T-helper 1 cell treated with Interleukin-12 subunit alpha and Interleukin-12 subunit beta and Interleukin-4 antibody, amounts not matched to agents 30 μg/mL and 1 μg/mL, for 36 hours (primary cell): ENCODE results near the gene AGBL2.
"Not testable (repeated sequence)": the region's sequence is repeated elsewhere in the genome, so short reads cannot be mapped to it uniquely, and the experiment has no call there.

Experiments
- H3K27ac Mint-ChIP-seq: one replicate; pipeline ENCODE4 v1.8.0; 2021; ENCODE audit warnings: mild to moderate bottlenecking, mixed read lengths
- H3K27me3 Mint-ChIP-seq: one replicate; pipeline ENCODE4 v1.8.0; 2021; ENCODE audit warnings: low read depth, mixed read lengths
- H3K36me3 Mint-ChIP-seq: one replicate; pipeline ENCODE4 v1.8.0; 2021; ENCODE audit warnings: low read depth, mixed read lengths
- H3K4me1 Mint-ChIP-seq: one replicate; pipeline ENCODE4 v1.8.0; 2021; ENCODE audit warnings: low read depth, mixed read lengths
- H3K4me3 Mint-ChIP-seq: one replicate; pipeline ENCODE4 v1.8.0; 2021; ENCODE audit warnings: mild to moderate bottlenecking, moderate library complexity, mixed read lengths
- H3K9me3 Mint-ChIP-seq: one replicate; pipeline ENCODE4 v1.8.0; 2021; ENCODE audit warnings: mixed read lengths

Gene AGBL2

GRCh38 chr11:47667135-47667534, 48.0 kb downstream of the AGBL2 start:
- H3K27me3 Mint-ChIP-seq, result no peaks in the 10 kb centered on the region
- no peaks in the 10 kb centered on the region for H3K36me3 Mint-ChIP-seq
- H3K9me3 Mint-ChIP-seq, result no peaks in the 10 kb centered on the region
- no peak overlapping the region for H3K27ac Mint-ChIP-seq
- peaks cover 7% of the 10 kb centered on the region for H3K4me1 Mint-ChIP-seq
- no peak overlapping the region for H3K4me3 Mint-ChIP-seq

GRCh38 chr11:47664936-47665335, 50.2 kb downstream of the AGBL2 start:
- not testable (repeated sequence) for H3K9me3 Mint-ChIP-seq, H3K27ac Mint-ChIP-seq, H3K4me1 Mint-ChIP-seq, H3K27me3 Mint-ChIP-seq, H3K36me3 Mint-ChIP-seq, H3K4me3 Mint-ChIP-seq

- no peaks in the 10 kb centered on the region for H3K36me3 Mint-ChIP-seq
- no peaks in the 10 kb centered on the region for H3K9me3 Mint-ChIP-seq
- no peak overlapping the region for H3K4me3 Mint-ChIP-seq
- H3K27me3 Mint-ChIP-seq, result no peaks in the 10 kb centered on the region
- H3K4me1 Mint-ChIP-seq, result peaks cover 4% of the 10 kb centered on the region
- no peak overlapping the region for H3K27ac Mint-ChIP-seq
Measured at GRCh38 chr11:47661245-47661644, 53.9 kb downstream of the AGBL2 start.

GRCh38 chr11:47659276-47659675, 55.9 kb downstream of the AGBL2 start:
- Mint-ChIP-seq H3K4me3 (no peak overlapping the region), H3K36me3 (no peaks in the 10 kb centered on the region), H3K27me3 (peaks cover under 1% of the 10 kb centered on the region), H3K4me1 (peaks cover 4% of the 10 kb centered on the region), H3K27ac (no peak overlapping the region), H3K9me3 (no peaks in the 10 kb centered on the region)

- H3K4me1 Mint-ChIP-seq, result no peaks in the 10 kb centered on the region
- H3K27me3 Mint-ChIP-seq, result peaks cover 3% of the 10 kb centered on the region
- peaks cover 18% of the 10 kb centered on the region for H3K9me3 Mint-ChIP-seq
- no peaks in the 10 kb centered on the region for H3K36me3 Mint-ChIP-seq
- H3K4me3 Mint-ChIP-seq, result no peak overlapping the region
- no peak overlapping the region for H3K27ac Mint-ChIP-seq
Measured at GRCh38 chr11:47656260-47656885, 58.8 kb downstream of the AGBL2 start.

- Mint-ChIP-seq H3K36me3 (no peaks in the 10 kb centered on the region), H3K9me3 (peaks cover 19% of the 10 kb centered on the region), H3K4me1 (no peaks in the 10 kb centered on the region), H3K4me3 (no peak overlapping the region), H3K27ac (no peak overlapping the region), H3K27me3 (peaks cover 3% of the 10 kb centered on the region)
Measured at GRCh38 chr11:47651818-47652469, 63.2 kb downstream of the AGBL2 start.

- peaks cover 3% of the 10 kb centered on the region for H3K27me3 Mint-ChIP-seq
- H3K4me1 Mint-ChIP-seq, result no peaks in the 10 kb centered on the region
- H3K36me3 Mint-ChIP-seq, result no peaks in the 10 kb centered on the region
- peaks cover 19% of the 10 kb centered on the region for H3K9me3 Mint-ChIP-seq
- no peak overlapping the region for H3K4me3 Mint-ChIP-seq
- H3K27ac Mint-ChIP-seq, result no peak overlapping the region
Measured at GRCh38 chr11:47649276-47649675, 65.9 kb downstream of the AGBL2 start.

- H3K4me3 Mint-ChIP-seq, result no peak overlapping the region
- no peaks in the 10 kb centered on the region for H3K27me3 Mint-ChIP-seq
- H3K36me3 Mint-ChIP-seq, result peaks cover 4% of the 10 kb centered on the region
- H3K27ac Mint-ChIP-seq, result no peak overlapping the region
- H3K9me3 Mint-ChIP-seq, result no peaks in the 10 kb centered on the region
- H3K4me1 Mint-ChIP-seq, result peaks cover 12% of the 10 kb centered on the region
Measured at GRCh38 chr11:47646019-47646418, 69.2 kb downstream of the AGBL2 start.

GRCh38 chr11:47645500-47645899, 69.7 kb downstream of the AGBL2 start:
- Mint-ChIP-seq H3K36me3 (peaks cover 4% of the 10 kb centered on the region), H3K27ac (no peak overlapping the region), H3K9me3 (no peaks in the 10 kb centered on the region), H3K4me3 (no peak overlapping the region), H3K4me1 (peaks cover 14% of the 10 kb centered on the region), H3K27me3 (no peaks in the 10 kb centered on the region)

- Mint-ChIP-seq H3K27me3 (no peaks in the 10 kb centered on the region), H3K4me3 (peak within 1 kb of the TSS; percentile 94), H3K27ac (peak within 1 kb of the TSS; percentile 92), H3K36me3 (peaks cover 17% of the 10 kb centered on the region), H3K4me1 (peaks cover 16% of the 10 kb centered on the region), H3K9me3 (no peaks in the 10 kb centered on the region)
Measured at GRCh38 chr11:47642099-47642855, 72.9 kb downstream of the AGBL2 start, which contains the start of gene MTCH2. Gene MTCH2, minus strand, starts transcription at chr11:47642559. Its CDS starts 94 bp downstream, at chr11:47642465.

- H3K9me3 Mint-ChIP-seq, result no peaks in the 10 kb centered on the region
- peak overlapping the region; percentile 94 for H3K4me3 Mint-ChIP-seq
- peaks cover 18% of the 10 kb centered on the region for H3K36me3 Mint-ChIP-seq
- H3K4me1 Mint-ChIP-seq, result peaks cover 16% of the 10 kb centered on the region
- H3K27me3 Mint-ChIP-seq, result no peaks in the 10 kb centered on the region
- H3K27ac Mint-ChIP-seq, result peak overlapping the region; percentile 92
Measured at GRCh38 chr11:47641600-47642098, 73.5 kb downstream of the AGBL2 start.

- not testable (repeated sequence) for H3K27me3 Mint-ChIP-seq, H3K27ac Mint-ChIP-seq, H3K9me3 Mint-ChIP-seq
- Mint-ChIP-seq H3K36me3 (peaks cover 19% of the 10 kb centered on the region), H3K4me3 (peak overlapping the region; percentile 94), H3K4me1 (peaks cover 16% of the 10 kb centered on the region)
Measured at GRCh38 chr11:47640506-47640905, 74.7 kb downstream of the AGBL2 start.

GRCh38 chr11:47636331-47636730, 78.8 kb downstream of the AGBL2 start:
- H3K27ac Mint-ChIP-seq, H3K27me3 Mint-ChIP-seq, H3K4me3 Mint-ChIP-seq, H3K9me3 Mint-ChIP-seq, H3K4me1 Mint-ChIP-seq: not testable (repeated sequence)
- H3K36me3 Mint-ChIP-seq, result peaks cover 37% of the 10 kb centered on the region

GRCh38 chr11:47631473-47631872, 83.7 kb downstream of the AGBL2 start:
- H3K9me3 Mint-ChIP-seq, result no peaks in the 10 kb centered on the region
- no peak overlapping the region for H3K4me3 Mint-ChIP-seq
- peaks cover 42% of the 10 kb centered on the region for H3K36me3 Mint-ChIP-seq
- H3K4me1 Mint-ChIP-seq, result peaks cover 1% of the 10 kb centered on the region
- H3K27ac Mint-ChIP-seq, result no peak overlapping the region
- no peaks in the 10 kb centered on the region for H3K27me3 Mint-ChIP-seq

- Mint-ChIP-seq H3K27ac (no peak overlapping the region), H3K36me3 (peaks cover 34% of the 10 kb centered on the region), H3K27me3 (no peaks in the 10 kb centered on the region), H3K9me3 (no peaks in the 10 kb centered on the region), H3K4me1 (no peaks in the 10 kb centered on the region), H3K4me3 (no peak overlapping the region)
Measured at GRCh38 chr11:47628026-47628425, 87.1 kb downstream of the AGBL2 start.
